Astrocyte (in vitro differentiated cells and primary cell): ENCODE results near the gene GOLGA6L1.
"Not testable (repeated sequence)": the region's sequence is repeated elsewhere in the genome, so short reads cannot be mapped to it uniquely, and the experiment has no call there.

Experiments
- CTCF ChIP-seq: IDR thresholded peaks from 2 replicates; pipeline ENCODE4 v1.5.1; 2011; ENCODE audit warnings: low read depth, mild to moderate bottlenecking, inconsistent platforms, low read length, moderate library complexity; ENCODE audit not compliant: insufficient read depth
- EZH2 ChIP-seq: IDR thresholded peaks from 2 replicates; pipeline ENCODE4 v1.6.1; 2012; ENCODE audit warnings: mild to moderate bottlenecking, low read length, inconsistent platforms; ENCODE audit not compliant: insufficient read depth

- TF ChIP-seq CTCF, EZH2: not testable (repeated sequence)
These were observed 38.1 kb upstream of the GOLGA6L1 start for GRCh38 chr15:23174609-23175140.
